ES-I3 (cell line): ENCODE data around the gene WNT5A.

Source experiments
- H3K36me3 ChIP-seq: 2 replicates; pipeline ENCODE4 v1.6.1; 2013; ENCODE audit warnings: mild to moderate bottlenecking, low read length, control low read depth, moderate library complexity; ENCODE audit not compliant: insufficient read depth
- H3K4me1 ChIP-seq: 2 replicates; pipeline ENCODE4 v1.6.1; 2013; ENCODE audit warnings: mild to moderate bottlenecking, control low read depth, low read length; ENCODE audit not compliant: insufficient read depth
- H3K9ac ChIP-seq: 2 replicates; pipeline ENCODE4 v1.6.1; 2013; ENCODE audit warnings: low read depth, mild to moderate bottlenecking, low read length, moderate library complexity
- H3K9me3 ChIP-seq: 2 replicates; pipeline ENCODE4 v1.6.1; 2013; ENCODE audit warnings: mild to moderate bottlenecking, low read length, moderate library complexity; ENCODE audit not compliant: control insufficient read depth, insufficient read depth

WNT5A gene

GRCh38 chr3:55480911-55481743, 6.0 kb downstream of the WNT5A start:
- no peaks in the 10 kb centered on the region; the same call in 1 of the 2 replicates for H3K4me1 ChIP-seq
- no peaks in the 10 kb centered on the region for H3K36me3 ChIP-seq
- H3K9me3 ChIP-seq: no peaks in the 10 kb centered on the region; the same call in 1 of the 2 replicates
- H3K9ac ChIP-seq: peak overlapping the region; percentile 65

GRCh38 chr3:55477306-55478303, 9.5 kb downstream of the WNT5A start:
- Histone ChIP-seq H3K4me1 (no peaks in the 10 kb centered on the region), H3K9ac (no peak overlapping the region), H3K36me3 (no peaks in the 10 kb centered on the region), H3K9me3 (no peaks in the 10 kb centered on the region)

GRCh38 chr3:55476515-55476914, 10.6 kb downstream of the WNT5A start:
- no peaks in the 10 kb centered on the region for H3K36me3 ChIP-seq
- H3K9me3 ChIP-seq: no peaks in the 10 kb centered on the region
- no peak overlapping the region for H3K9ac ChIP-seq
- H3K4me1 ChIP-seq: no peaks in the 10 kb centered on the region

GRCh38 chr3:55474213-55474632, 12.9 kb downstream of the WNT5A start:
- Histone ChIP-seq H3K9me3 (no peaks in the 10 kb centered on the region), H3K36me3 (no peaks in the 10 kb centered on the region), H3K9ac (peak overlapping the region; percentile 19; the same call in 1 of the 2 replicates)

GRCh38 chr3:55473788-55474187, 13.3 kb downstream of the WNT5A start:
- Histone ChIP-seq H3K4me1 (0 out of 2 replicates have a peak, but pooled peaks cover 2% of the 10 kb centered on the region), H3K9ac (peak overlapping the region; percentile 19; the same call in 1 of the 2 replicates), H3K9me3 (no peaks in the 10 kb centered on the region), H3K36me3 (no peaks in the 10 kb centered on the region)

More at GRCh38 chr3:55474213-55474632, 12.9 kb downstream of the WNT5A start:
- no peaks in the 10 kb centered on the region for H3K4me1 ChIP-seq

- Histone ChIP-seq H3K9me3 (no peaks in the 10 kb centered on the region), H3K36me3 (no peaks in the 10 kb centered on the region), H3K9ac (no peak overlapping the region), H3K4me1 (0 out of 2 replicates have a peak, but pooled peaks cover 5% of the 10 kb centered on the region)
Observed at GRCh38 chr3:55471522-55472280, 15.4 kb downstream of the WNT5A start.

GRCh38 chr3:55471084-55471483, 16.0 kb downstream of the WNT5A start:
- Histone ChIP-seq H3K9ac (no peak overlapping the region), H3K9me3 (no peaks in the 10 kb centered on the region), H3K4me1 (0 out of 2 replicates have a peak, but pooled peaks cover 5% of the 10 kb centered on the region), H3K36me3 (no peaks in the 10 kb centered on the region)

GRCh38 chr3:55469957-55470526, 17.1 kb downstream of the WNT5A start:
- Histone ChIP-seq H3K36me3 (no peaks in the 10 kb centered on the region), H3K9ac (no peak overlapping the region), H3K4me1 (0 out of 2 replicates have a peak, but pooled peaks cover 5% of the 10 kb centered on the region), H3K9me3 (no peaks in the 10 kb centered on the region)

- Histone ChIP-seq H3K4me1 (peaks cover 9% of the 10 kb centered on the region; the same call in 1 of the 2 replicates), H3K9me3 (no peaks in the 10 kb centered on the region), H3K9ac (no peak overlapping the region), H3K36me3 (no peaks in the 10 kb centered on the region)
Observed at GRCh38 chr3:55468251-55468650, 18.9 kb downstream of the WNT5A start.

GRCh38 chr3:55467099-55467498, 20.0 kb downstream of the WNT5A start:
- Histone ChIP-seq H3K9me3 (no peaks in the 10 kb centered on the region), H3K9ac (no peak overlapping the region), H3K36me3 (no peaks in the 10 kb centered on the region), H3K4me1 (peaks cover 9% of the 10 kb centered on the region; the same call in 1 of the 2 replicates)

GRCh38 chr3:55466526-55466925, 20.6 kb downstream of the WNT5A start:
- H3K36me3 ChIP-seq: no peaks in the 10 kb centered on the region
- H3K9ac ChIP-seq: no peak overlapping the region
- H3K9me3 ChIP-seq: no peaks in the 10 kb centered on the region
- H3K4me1 ChIP-seq: peaks cover 9% of the 10 kb centered on the region; the same call in 1 of the 2 replicates

GRCh38 chr3:55461896-55462295, 25.2 kb downstream of the WNT5A start:
- no peak overlapping the region for H3K9ac ChIP-seq
- H3K9me3 ChIP-seq: no peaks in the 10 kb centered on the region
- H3K36me3 ChIP-seq: no peaks in the 10 kb centered on the region
- H3K4me1 ChIP-seq: peaks cover 5% of the 10 kb centered on the region; the same call in 1 of the 2 replicates

- H3K4me1 ChIP-seq: peaks cover 3% of the 10 kb centered on the region; the same call in 1 of the 2 replicates
- no peaks in the 10 kb centered on the region for H3K36me3 ChIP-seq
- no peak overlapping the region for H3K9ac ChIP-seq
- no peaks in the 10 kb centered on the region for H3K9me3 ChIP-seq
Observed at GRCh38 chr3:55459838-55460237, 27.3 kb downstream of the WNT5A start.
